Mucosa of rectum (tissue), 2 donors: Measurements from ENCODE around the gene BICC1.
"Not testable (repeated sequence)": the region's sequence is repeated elsewhere in the genome, so short reads cannot be mapped to it uniquely, and the experiment has no call there.

Experiments
- H3K27ac ChIP-seq, 2 donors: one replicate each; pipeline ENCODE4 v1.7.0; 2013; ENCODE audit warnings: inconsistent platforms in 2 of 2, low read depth in 2 of 2, low read length in 2 of 2
- H3K27me3 ChIP-seq, 2 donors: one replicate each; pipeline ENCODE4 v1.7.0; 2013; ENCODE audit warnings: low read length in 2 of 2; ENCODE audit not compliant: control insufficient read depth in 2 of 2, insufficient read depth in 2 of 2
- H3K36me3 ChIP-seq, 2 donors: one replicate each; pipeline ENCODE4 v1.7.0; 2013; ENCODE audit warnings: low read length in 2 of 2; ENCODE audit not compliant: control insufficient read depth in 2 of 2, insufficient read depth in 2 of 2
- H3K4me1 ChIP-seq, 2 donors: one replicate each; pipeline ENCODE4 v1.7.0; 2013; ENCODE audit warnings: low read length in 2 of 2, mild to moderate bottlenecking in 1 of 2; ENCODE audit not compliant: control insufficient read depth in 2 of 2, insufficient read depth in 2 of 2
- H3K4me3 ChIP-seq, 2 donors: one replicate each; pipeline ENCODE4 v1.7.0; 2013; ENCODE audit warnings: low read length in 2 of 2
- H3K9ac ChIP-seq, 2 donors: one replicate each; pipeline ENCODE4 v1.7.0; 2013; ENCODE audit warnings: low read length in 2 of 2, low read depth in 1 of 2, mild to moderate bottlenecking in 1 of 2
- H3K9me3 ChIP-seq, 2 donors: one replicate each; pipeline ENCODE4 v1.7.0; 2013; ENCODE audit warnings: low read length in 2 of 2; ENCODE audit not compliant: control insufficient read depth in 2 of 2
- donor health status: healthy.
- donor health status: Normal muscosa, but diverticular disease.

Gene BICC1

DNA sequence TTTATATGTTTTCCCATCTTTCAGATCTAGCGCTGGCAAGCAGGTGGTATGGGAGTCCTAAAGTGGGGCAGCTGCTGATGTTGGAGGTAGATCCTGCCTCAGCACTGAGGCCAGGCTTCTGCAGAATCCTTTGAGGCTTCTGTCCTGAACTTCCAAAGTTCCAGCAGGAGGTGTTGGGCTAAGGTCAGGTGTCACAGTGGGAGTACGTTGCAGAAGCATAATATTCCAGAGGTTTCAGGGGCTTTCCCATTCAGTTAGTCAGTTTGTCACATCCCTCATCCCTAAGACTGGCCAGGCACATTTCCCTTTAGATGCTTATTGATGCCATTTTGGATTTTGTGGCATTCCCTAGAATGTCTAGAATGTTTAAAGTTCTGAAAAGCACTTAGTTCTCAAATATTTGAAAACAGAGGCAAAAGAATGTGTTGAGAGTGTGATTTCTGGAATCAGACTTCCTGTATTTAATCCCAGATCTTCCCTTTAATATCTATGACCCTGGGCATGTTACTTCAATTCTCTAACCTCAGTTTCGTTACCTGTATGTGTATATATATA lies 344.7 kb downstream of the BICC1 start:
- no peak overlapping the region for H3K27ac ChIP-seq
- no peak overlapping the region for H3K4me3 ChIP-seq
- no peaks in the 10 kb centered on the region for H3K9me3 ChIP-seq
- H3K36me3 ChIP-seq: no peaks in the 10 kb centered on the region
- no peaks in the 10 kb centered on the region for H3K4me1 ChIP-seq
- H3K9ac ChIP-seq: no peak overlapping the region
- H3K27me3 ChIP-seq: no peaks in the 10 kb centered on the region

DNA sequence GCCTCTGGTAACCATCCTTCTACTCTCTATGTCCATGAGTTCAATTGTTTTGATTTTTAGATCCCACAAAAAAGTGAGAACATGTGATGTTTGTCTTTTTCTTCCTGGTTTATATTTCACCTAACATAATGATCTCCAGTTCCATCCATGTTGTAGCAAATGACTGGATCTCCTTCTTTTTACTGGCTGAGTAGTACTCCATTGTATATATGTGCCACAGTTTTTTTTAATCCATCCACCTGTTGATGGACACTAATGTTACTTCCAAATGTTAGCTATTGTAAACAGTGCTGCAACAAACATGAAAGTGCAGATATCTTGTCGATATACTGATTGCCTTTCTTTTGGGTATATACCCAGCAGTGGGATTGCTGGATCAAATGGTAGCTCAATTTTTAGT lies 345.5 kb downstream of the BICC1 start:
- H3K9ac ChIP-seq, H3K4me3 ChIP-seq, H3K27ac ChIP-seq, H3K4me1 ChIP-seq, H3K36me3 ChIP-seq, H3K27me3 ChIP-seq, H3K9me3 ChIP-seq: not testable (repeated sequence)

DNA sequence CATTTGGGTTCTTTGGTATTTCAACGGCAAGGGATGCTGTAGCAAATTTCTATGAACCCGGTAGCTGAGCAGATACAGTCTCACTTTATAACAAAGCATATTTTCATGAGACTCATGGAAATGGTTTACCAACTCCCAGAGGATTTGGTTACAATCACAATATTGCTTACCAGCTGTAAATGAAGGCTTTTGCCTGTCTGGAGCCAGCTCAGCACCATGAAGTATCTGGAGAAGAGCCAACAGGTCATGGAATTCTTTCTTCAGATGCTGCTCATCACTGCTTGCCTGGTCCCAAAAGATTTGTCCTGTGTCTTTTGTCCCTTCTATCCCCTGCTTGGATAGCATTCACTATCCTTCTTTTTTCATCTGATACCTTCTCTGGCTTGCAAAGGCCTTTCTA lies 346.9 kb downstream of the BICC1 start:
- Histone ChIP-seq H3K9ac (no peak overlapping the region), H3K4me3 (no peak overlapping the region), H3K27me3 (no peaks in the 10 kb centered on the region), H3K9me3 (no peaks in the 10 kb centered on the region), H3K36me3 (no peaks in the 10 kb centered on the region), H3K27ac (no peak overlapping the region), H3K4me1 (no peaks in the 10 kb centered on the region)

DNA sequence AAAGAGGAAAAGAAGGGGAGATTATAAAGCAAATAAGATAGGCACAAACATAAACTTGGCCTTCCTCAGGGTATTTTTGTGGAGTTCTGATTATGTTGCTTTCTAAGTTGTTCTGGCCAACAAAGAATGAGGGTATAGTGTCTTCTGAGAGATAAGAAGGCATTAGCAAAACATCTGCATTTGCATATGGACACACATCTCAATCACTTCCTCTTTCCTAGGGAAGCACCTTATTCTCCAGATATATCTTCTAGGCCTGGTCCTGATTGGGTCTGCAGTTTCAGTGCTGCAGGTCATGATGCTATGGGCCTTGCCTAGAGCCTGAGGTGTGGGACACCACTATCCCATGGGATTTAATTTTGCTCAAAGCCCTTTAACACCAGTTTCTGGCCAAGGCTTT lies 355.0 kb downstream of the BICC1 start:
- H3K36me3 ChIP-seq: no peaks in the 10 kb centered on the region

DNA sequence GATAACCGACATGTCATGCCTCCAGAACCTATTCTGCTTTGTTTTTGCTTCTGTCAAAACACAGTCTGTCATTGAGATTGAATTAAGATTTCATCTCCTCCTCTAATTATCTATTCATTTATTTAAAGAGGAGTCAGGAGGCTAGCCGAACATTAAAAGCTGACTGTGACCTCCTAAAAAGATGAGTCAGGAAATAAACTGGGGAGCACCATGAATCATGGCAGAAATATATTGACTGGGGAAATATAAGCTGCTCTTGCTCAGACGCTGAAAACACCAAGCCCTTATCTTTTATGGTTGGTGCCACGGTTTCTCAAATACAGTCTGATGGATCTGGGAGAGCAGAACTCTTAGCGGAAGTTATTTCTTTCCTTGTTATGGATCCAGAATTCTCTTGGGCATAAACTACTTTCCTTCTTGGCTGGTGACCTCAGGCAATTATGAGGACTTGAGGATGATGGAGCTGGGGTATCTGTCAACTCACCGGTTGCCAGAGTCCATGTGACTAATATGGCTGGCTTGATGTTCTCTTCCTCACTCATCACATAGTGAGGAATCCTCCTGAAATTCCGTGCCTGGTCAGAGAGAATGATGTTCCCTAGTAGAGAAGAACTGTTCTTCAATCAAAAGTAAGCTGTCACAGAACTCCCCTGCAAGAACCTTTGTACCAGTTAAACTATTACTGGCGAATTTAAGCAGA lies 356.2 kb downstream of the BICC1 start:
- H3K27me3 ChIP-seq: no peaks in the 10 kb centered on the region
- H3K9me3 ChIP-seq: no peaks in the 10 kb centered on the region
- no peaks in the 10 kb centered on the region for H3K4me1 ChIP-seq
- H3K9ac ChIP-seq: no peak overlapping the region
- no peaks in the 10 kb centered on the region for H3K36me3 ChIP-seq
- H3K27ac ChIP-seq: no peak overlapping the region
- H3K4me3 ChIP-seq: no peak overlapping the region

More for the DNA sequence above, 355.0 kb downstream of the BICC1 start:
- H3K9ac ChIP-seq: no peak overlapping the region
- H3K9me3 ChIP-seq: no peaks in the 10 kb centered on the region
- H3K4me3 ChIP-seq: no peak overlapping the region
- H3K4me1 ChIP-seq: no peaks in the 10 kb centered on the region
- no peak overlapping the region for H3K27ac ChIP-seq
- no peaks in the 10 kb centered on the region for H3K27me3 ChIP-seq

DNA sequence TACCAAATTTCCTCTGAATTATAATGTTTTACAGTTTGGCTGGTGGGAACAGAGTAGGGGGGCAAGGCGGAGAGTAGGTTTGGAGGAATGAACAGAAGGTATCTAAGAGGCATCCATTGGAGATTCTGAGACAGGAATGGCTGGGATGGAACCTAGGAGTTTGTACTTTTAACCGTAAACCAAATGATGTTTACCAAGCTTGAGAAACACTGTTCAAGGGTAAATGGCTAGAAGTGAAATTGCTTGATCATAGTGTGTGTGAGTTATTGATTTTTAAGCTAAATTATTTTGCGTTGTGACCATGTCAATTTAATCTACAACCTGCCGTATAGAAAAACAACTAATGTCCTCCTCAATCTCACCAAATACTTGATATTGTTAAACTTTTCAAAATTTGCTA lies 357.4 kb downstream of the BICC1 start:
- Histone ChIP-seq H3K36me3 (no peaks in the 10 kb centered on the region), H3K4me1 (no peaks in the 10 kb centered on the region), H3K9me3 (no peaks in the 10 kb centered on the region), H3K27me3 (no peaks in the 10 kb centered on the region), H3K9ac (no peak overlapping the region), H3K27ac (no peak overlapping the region), H3K4me3 (no peak overlapping the region)

DNA sequence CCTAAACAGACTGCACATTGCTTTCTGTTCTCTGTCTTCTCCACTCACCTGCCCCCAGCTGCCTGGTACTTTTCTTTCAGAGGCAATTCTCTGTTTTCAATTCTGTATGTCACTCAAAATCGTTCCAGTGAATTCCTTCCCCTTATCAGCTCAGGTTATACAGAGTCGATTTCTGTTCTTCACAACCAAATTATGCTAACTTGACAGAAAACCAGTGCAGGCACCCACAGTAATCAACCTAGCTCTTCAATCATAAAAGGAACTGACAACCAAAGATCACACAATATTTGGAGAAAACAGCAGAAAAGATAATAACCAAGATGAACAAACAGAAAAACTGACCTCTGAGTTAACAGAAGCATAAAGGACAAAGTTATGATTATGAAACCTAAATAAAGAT lies 360.5 kb downstream of the BICC1 start:
- H3K9ac ChIP-seq: no peak overlapping the region
- no peak overlapping the region for H3K27ac ChIP-seq
- H3K36me3 ChIP-seq: no peaks in the 10 kb centered on the region
- no peaks in the 10 kb centered on the region for H3K4me1 ChIP-seq
- H3K4me3 ChIP-seq: no peak overlapping the region
- H3K9me3 ChIP-seq: no peaks in the 10 kb centered on the region
- H3K27me3 ChIP-seq: no peaks in the 10 kb centered on the region
